GM18520 (cell line): ENCODE measurements around the gene LRTM2.

Source experiments
- ATAC-seq: cut with Tn5 transposase; IDR thresholded peaks from one replicate; pipeline ENCODE4 v1.9.1; 2021; ENCODE audit not compliant: unreplicated experiment

Gene LRTM2

GRCh38 chr12:1820191-1820895 is at the start of gene LRTM2:
Gene LRTM2, plus strand, starts transcription at chr12:1820565. Its CDS starts 7,584 bp downstream, at chr12:1828149.
- no peak for ATAC-seq

- no peak for ATAC-seq
Measured at GRCh38 chr12:1773937-1774655, 46.3 kb upstream of the LRTM2 start.

- no peak for ATAC-seq
Measured at GRCh38 chr12:1776170-1776921, 44.0 kb upstream of the LRTM2 start.

- ATAC-seq = no peak
Measured at GRCh38 chr12:1777798-1778197, 42.6 kb upstream of the LRTM2 start.

GRCh38 chr12:1778911-1779310 is 41.5 kb upstream of the LRTM2 start:
- ATAC-seq = no peak

GRCh38 chr12:1779783-1780182 is 40.6 kb upstream of the LRTM2 start:
- no peak for ATAC-seq

GRCh38 chr12:1781772-1782171 is 38.6 kb upstream of the LRTM2 start:
- ATAC-seq = no peak

GRCh38 chr12:1782215-1782614 is 38.1 kb upstream of the LRTM2 start:
- ATAC-seq = no peak

GRCh38 chr12:1787714-1788113 is 32.7 kb upstream of the LRTM2 start:
- no peak for ATAC-seq

- no peak for ATAC-seq
Measured at GRCh38 chr12:1790444-1790843, 29.9 kb upstream of the LRTM2 start.

- no peak for ATAC-seq
Measured at GRCh38 chr12:1791104-1791841, 29.1 kb upstream of the LRTM2 start.

- no peak for ATAC-seq
Measured at GRCh38 chr12:1792406-1792805, 28.0 kb upstream of the LRTM2 start.

GRCh38 chr12:1793426-1794210 is 26.7 kb upstream of the LRTM2 start:
- no peak for ATAC-seq

- ATAC-seq = no peak
Measured at GRCh38 chr12:1794440-1795090, 25.8 kb upstream of the LRTM2 start.

GRCh38 chr12:1795221-1795784 is 25.1 kb upstream of the LRTM2 start:
- no peak for ATAC-seq

- ATAC-seq = peak; percentile 86
Measured at GRCh38 chr12:1795785-1796514, 24.4 kb upstream of the LRTM2 start.

- ATAC-seq = no peak
Measured at GRCh38 chr12:1796515-1797010, 23.8 kb upstream of the LRTM2 start.

GRCh38 chr12:1797011-1797901 is 23.1 kb upstream of the LRTM2 start:
- no peak for ATAC-seq
